H9 (cell line): ENCODE results near the gene LAMC2. TPM values are rescaled to one million over a fixed set of nuclear protein-coding genes. Genes with fewer than 3 reads are reported as not detected.

ENCODE experiments used
- DNase-seq: peaks from one replicate; pipeline ENCODE4 v3.0.0-alpha.2; 2017
- H2AFZ ChIP-seq: one replicate; pipeline ENCODE4 v1.6.1; 2013; ENCODE audit warnings: mild to moderate bottlenecking, low read length, control low read depth, moderate library complexity
- H2AK5ac ChIP-seq: 2 replicates; pipeline ENCODE4 v1.6.1; 2013; ENCODE audit warnings: low read length, control low read depth, mixed read lengths; ENCODE audit not compliant: insufficient read length
- H2BK120ac ChIP-seq: one replicate; pipeline ENCODE4 v1.6.1; 2013; ENCODE audit warnings: low read depth, mild to moderate bottlenecking, low read length, control low read depth, inconsistent platforms; ENCODE audit not compliant: poor library complexity, severe bottlenecking
- H2BK12ac ChIP-seq: 2 replicates; pipeline ENCODE4 v1.6.1; 2013; ENCODE audit warnings: low read length, control low read depth, mixed read lengths, low read depth; ENCODE audit not compliant: insufficient read length
- H2BK15ac ChIP-seq: 2 replicates; pipeline ENCODE4 v1.6.1; 2013; ENCODE audit warnings: low read depth, low read length, control low read depth
- H2BK20ac ChIP-seq: one replicate; pipeline ENCODE4 v1.6.1; 2013; ENCODE audit warnings: low read depth, mild to moderate bottlenecking, low read length, control low read depth, inconsistent platforms; ENCODE audit not compliant: poor library complexity, severe bottlenecking
- H2BK5ac ChIP-seq: 2 replicates; pipeline ENCODE4 v1.6.1; 2013; ENCODE audit warnings: low read length, control low read depth, mixed read lengths; ENCODE audit not compliant: insufficient read length
- H3K14ac ChIP-seq: 2 replicates; pipeline ENCODE4 v1.6.1; 2013; ENCODE audit warnings: low read length, control low read depth; ENCODE audit not compliant: insufficient read depth
- H3K18ac ChIP-seq: 2 replicates; pipeline ENCODE4 v1.6.1; 2013; ENCODE audit warnings: low read depth, mild to moderate bottlenecking, mixed read lengths, low read length, control low read depth; ENCODE audit not compliant: insufficient read length
- H3K23ac ChIP-seq: 2 replicates; pipeline ENCODE4 v1.6.1; 2013; ENCODE audit warnings: low read length, control low read depth, mixed read lengths, low read depth; ENCODE audit not compliant: insufficient read length
- H3K23me2 ChIP-seq: 2 replicates; pipeline ENCODE4 v1.6.1; 2013; ENCODE audit warnings: low read depth, mild to moderate bottlenecking, mixed read lengths, low read length, control low read depth; ENCODE audit not compliant: insufficient read length, poor library complexity, severe bottlenecking
- H3K27ac ChIP-seq: 2 replicates; pipeline ENCODE4 v1.5.1; 2013; ENCODE audit warnings: low read length, control low read depth, mixed read lengths, low read depth; ENCODE audit not compliant: insufficient read length
- H3K27me3 ChIP-seq: 2 replicates; pipeline ENCODE4 v1.6.1; 2013; ENCODE audit warnings: low read length, control low read depth, inconsistent platforms; ENCODE audit not compliant: insufficient read depth
- H3K4ac ChIP-seq: 2 replicates; pipeline ENCODE4 v1.6.1; 2013; ENCODE audit warnings: low read depth, mild to moderate bottlenecking, control low read depth, inconsistent platforms, low read length, moderate library complexity
- H3K4me1 ChIP-seq: 2 replicates; pipeline ENCODE4 v1.6.1; 2013; ENCODE audit warnings: low read length, control low read depth, inconsistent platforms; ENCODE audit not compliant: insufficient read depth
- H3K4me2 ChIP-seq: 2 replicates; pipeline ENCODE4 v1.6.1; 2013; ENCODE audit warnings: low read length, control low read depth, mixed read lengths; ENCODE audit not compliant: insufficient read length, insufficient read depth
- H3K56ac ChIP-seq: 2 replicates; pipeline ENCODE4 v1.6.1; 2013; ENCODE audit warnings: low read depth, mild to moderate bottlenecking, mixed read lengths, low read length, control low read depth; ENCODE audit not compliant: insufficient read length
- H3K79me1 ChIP-seq: 2 replicates; pipeline ENCODE4 v1.6.1; 2013; ENCODE audit warnings: low read depth, mild to moderate bottlenecking, moderate library complexity, low read length, control low read depth, inconsistent platforms; ENCODE audit not compliant: insufficient read depth, poor library complexity, severe bottlenecking
- H3K79me2 ChIP-seq: 2 replicates; pipeline ENCODE4 v1.6.1; 2013; ENCODE audit warnings: low read length, control low read depth, inconsistent platforms; ENCODE audit not compliant: insufficient read depth
- H3K9ac ChIP-seq: 2 replicates; pipeline ENCODE4 v1.6.1; 2013; ENCODE audit warnings: low read length, control low read depth, mixed read lengths; ENCODE audit not compliant: insufficient read length; ENCODE audit errors: extremely low read depth
- H3K9me3 ChIP-seq: one replicate; pipeline ENCODE4 v1.6.1; 2013; ENCODE audit warnings: low read depth, low read length, inconsistent platforms; ENCODE audit not compliant: control insufficient read depth
- H3T11ph ChIP-seq: one replicate; pipeline ENCODE4 v1.6.1; 2013; ENCODE audit warnings: mild to moderate bottlenecking, low read length, control low read depth, inconsistent platforms
- H4K20me1 ChIP-seq: one replicate; pipeline ENCODE4 v1.6.1; 2013; ENCODE audit not compliant: control insufficient read depth, insufficient read length, insufficient read depth
- H4K5ac ChIP-seq: 2 replicates; pipeline ENCODE4 v1.6.1; 2013; ENCODE audit warnings: low read depth, mild to moderate bottlenecking, mixed read lengths, low read length, control low read depth; ENCODE audit not compliant: insufficient read length
- H4K8ac ChIP-seq: replicated peaks from 2 replicates; pipeline ENCODE4 v1.6.1; 2013; ENCODE audit warnings: low read length, control low read depth, mixed read lengths, low read depth; ENCODE audit not compliant: insufficient read length
- H4K91ac ChIP-seq: 2 replicates; pipeline ENCODE4 v1.6.1; 2013; ENCODE audit warnings: low read depth, mild to moderate bottlenecking, moderate library complexity, mixed read lengths, low read length, control low read depth; ENCODE audit not compliant: insufficient read length
- H3K27ac Mint-ChIP-seq, 3 experiments: 2 replicates in 2 of 3; 3 replicates in 1 of 3; pipeline ENCODE4 v1.8.0; 2020 to 2021; ENCODE audit warnings: mixed read lengths in 3 of 3, mild to moderate bottlenecking in 1 of 3, moderate library complexity in 1 of 3
- H3K27me3 Mint-ChIP-seq: 2 replicates; pipeline ENCODE4 v1.8.0; 2021; ENCODE audit warnings: low read depth, mild to moderate bottlenecking, moderate library complexity, mixed read lengths
- H3K36me3 Mint-ChIP-seq, 3 experiments: 2 replicates in 2 of 3; 3 replicates in 1 of 3; pipeline ENCODE4 v1.8.0; 2020 to 2021; ENCODE audit warnings: low read depth in 3 of 3, mixed read lengths in 3 of 3; ENCODE audit not compliant: insufficient read depth in 1 of 3
- H3K4me1 Mint-ChIP-seq, 2 experiments: 2 replicates each; pipeline ENCODE4 v1.8.0; 2020; ENCODE audit warnings: mixed read lengths in 2 of 2
- H3K4me3 Mint-ChIP-seq, 2 experiments: 2 replicates in 1 of 2; 3 replicates in 1 of 2; pipeline ENCODE4 v1.8.0; 2020 to 2021; ENCODE audit warnings: mild to moderate bottlenecking in 2 of 2, mixed read lengths in 2 of 2, moderate library complexity in 1 of 2
- H3K9me3 Mint-ChIP-seq, 2 experiments: 2 replicates in 1 of 2; 3 replicates in 1 of 2; pipeline ENCODE4 v1.8.0; 2020; ENCODE audit warnings: mild to moderate bottlenecking in 2 of 2, mixed read lengths in 2 of 2, moderate library complexity in 1 of 2
- WGBS: extraction: QIAGEN DNeasy Blood & Tissue Kit; methylation state at CpG from one replicate; pipeline ENCODE4 v1.1.7; 2013; ENCODE audit warnings: missing lambda C conversion rate, low lambda C conversion rate, mixed read lengths; ENCODE audit not compliant: insufficient read length; ENCODE audit errors: extremely low coverage; 5-methylcytosine and 5-hydroxymethylcytosine counted together
- total RNA-seq: library from RNA; stranded (reverse); gene quantifications from 2 replicates; pipeline ENCODE4 v1.2.1, GENCODE V29; 2021
- TF ChIP-seq, protein P1 (sequence below): fragments of 200-600 bp; sonication (generic); conservative IDR thresholded peaks from 3 replicates; pipeline ENCODE4 v1.8.0; 2021; ENCODE audit warnings: antibody characterized with exemption, mild to moderate bottlenecking

Gene LAMC2
- total RNA-seq, 1 experiment from 2014 or later = 7.4 TPM

DNA sequence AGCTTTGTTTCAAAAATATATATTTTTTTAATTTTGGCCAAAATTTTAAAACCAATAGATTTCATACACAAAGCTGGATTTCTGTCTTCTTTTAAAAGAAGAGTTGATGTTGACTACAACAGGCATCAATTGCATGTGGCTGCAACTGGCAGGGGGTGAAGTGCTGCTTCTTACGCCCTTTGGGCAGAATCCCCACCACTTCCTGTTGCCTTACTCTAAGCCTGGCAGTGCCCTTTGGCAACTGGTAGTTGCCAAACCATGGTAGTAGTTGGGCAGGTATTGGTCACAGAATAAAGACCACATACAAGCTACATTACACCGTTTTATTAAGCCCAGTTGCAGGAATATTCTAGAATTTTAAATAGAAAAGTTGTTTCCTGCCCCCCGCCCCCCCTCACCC is 17.0 kb downstream of the LAMC2 start:
- H3K27ac ChIP-seq = no peak overlapping the region
- no peak overlapping the region for H3K14ac ChIP-seq
- no peak overlapping the region for H2BK5ac ChIP-seq
- no peak overlapping the region for H3K23ac ChIP-seq
- no peak overlapping the region for H3K4me3 Mint-ChIP-seq
- H2BK12ac ChIP-seq = no peak overlapping the region
- H2BK15ac ChIP-seq = no peak overlapping the region
- H4K5ac ChIP-seq = no peak overlapping the region
- no peaks in the 10 kb centered on the region for H4K20me1 ChIP-seq
- no peak overlapping the region for H2BK20ac ChIP-seq
- H2BK120ac ChIP-seq = no peak overlapping the region
- no peak overlapping the region for H3K56ac ChIP-seq
- H3K4me2 ChIP-seq = no peak overlapping the region
- no peak overlapping the region for H3K9ac ChIP-seq
- H3K27me3 ChIP-seq = no peaks in the 10 kb centered on the region
- DNase-seq = no peak
- no peak overlapping the region for H3K27ac Mint-ChIP-seq
- peaks cover 3% of the 10 kb centered on the region; the same call in 1 of the 2 replicates for H3K4me1 ChIP-seq
- no peak overlapping the region for H2AFZ ChIP-seq
- H2AK5ac ChIP-seq = no peak overlapping the region
- TF ChIP-seq, protein P1, sequence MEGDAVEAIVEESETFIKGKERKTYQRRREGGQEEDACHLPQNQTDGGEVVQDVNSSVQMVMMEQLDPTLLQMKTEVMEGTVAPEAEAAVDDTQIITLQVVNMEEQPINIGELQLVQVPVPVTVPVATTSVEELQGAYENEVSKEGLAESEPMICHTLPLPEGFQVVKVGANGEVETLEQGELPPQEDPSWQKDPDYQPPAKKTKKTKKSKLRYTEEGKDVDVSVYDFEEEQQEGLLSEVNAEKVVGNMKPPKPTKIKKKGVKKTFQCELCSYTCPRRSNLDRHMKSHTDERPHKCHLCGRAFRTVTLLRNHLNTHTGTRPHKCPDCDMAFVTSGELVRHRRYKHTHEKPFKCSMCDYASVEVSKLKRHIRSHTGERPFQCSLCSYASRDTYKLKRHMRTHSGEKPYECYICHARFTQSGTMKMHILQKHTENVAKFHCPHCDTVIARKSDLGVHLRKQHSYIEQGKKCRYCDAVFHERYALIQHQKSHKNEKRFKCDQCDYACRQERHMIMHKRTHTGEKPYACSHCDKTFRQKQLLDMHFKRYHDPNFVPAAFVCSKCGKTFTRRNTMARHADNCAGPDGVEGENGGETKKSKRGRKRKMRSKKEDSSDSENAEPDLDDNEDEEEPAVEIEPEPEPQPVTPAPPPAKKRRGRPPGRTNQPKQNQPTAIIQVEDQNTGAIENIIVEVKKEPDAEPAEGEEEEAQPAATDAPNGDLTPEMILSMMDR = no peak
- peaks cover 3 to 9% of the 10 kb centered on the region in 2 experiments for H3K4me1 Mint-ChIP-seq
- H3K18ac ChIP-seq = no peak overlapping the region
- 0 out of 2 replicates have a peak, but pooled peaks cover 1% of the 10 kb centered on the region for H3K79me2 ChIP-seq
- no peak overlapping the region for H4K91ac ChIP-seq
- no peak overlapping the region for H4K8ac ChIP-seq
- no peak overlapping the region for H3K4ac ChIP-seq
- no peaks in the 10 kb centered on the region for H3K9me3 ChIP-seq
- no peaks in the 10 kb centered on the region; the same call in none of the 2 replicates for H3K27me3 Mint-ChIP-seq
- H3K79me1 ChIP-seq = no peaks in the 10 kb centered on the region
- H3K23me2 ChIP-seq = no peaks in the 10 kb centered on the region
- H3K36me3 Mint-ChIP-seq = no peaks in the 10 kb centered on the region
- H3T11ph ChIP-seq = no peak overlapping the region
- H3K9me3 Mint-ChIP-seq = no peaks in the 10 kb centered on the region
- no CpG with 5 or more reads among the region's 3 CpGs for WGBS
